H1 (cell line): ENCODE measurements around the gene SPATA21. TPM values are rescaled to one million over a fixed set of nuclear protein-coding genes. Genes with fewer than 3 reads are reported as not detected.

Experiments used
- CTCF ChIA-PET: fragments of 300-600 bp; sonication (Branson Sonifier 250); formaldehyde crosslinking; loops from one replicate; lab custom pipeline; 2021; ENCODE audit not compliant: partially characterized antibody; lab: Charles Lee
- POLR2A ChIA-PET: fragments of 300-600 bp; sonication (Branson Sonifier 250); formaldehyde crosslinking; loops from one replicate; lab custom pipeline; 2021; ENCODE audit warnings: inconsistent platforms; ENCODE audit not compliant: partially characterized antibody; lab: Charles Lee
- DNase-seq, 2 experiments: peaks; one replicate each; pipeline versions ENCODE4 v3.0.0 to v3.0.0-alpha.2; 2010 to 2022; ENCODE audit warnings: low spot score in 2 of 2, low read depth in 1 of 2, mixed read lengths in 1 of 2
- FAIRE-seq: peaks from 2 replicates; lab custom pipeline; 2011; peaks lifted over from hg19 to GRCh38; lab: Jason Lieb, UNC
- H2AFZ ChIP-seq: 2 replicates; pipeline ENCODE4 v1.8.1; 2012; ENCODE audit warnings: low read length, inconsistent platforms
- H2AK5ac ChIP-seq: 2 replicates; pipeline ENCODE4 v1.6.1; 2013; ENCODE audit warnings: low read depth, low read length
- H2BK120ac ChIP-seq: replicated peaks from 2 replicates; pipeline ENCODE3; 2013; ENCODE audit warnings: low read depth, low read length, inconsistent platforms
- H2BK12ac ChIP-seq: 2 replicates; pipeline ENCODE4 v1.6.1; 2013; ENCODE audit warnings: low read depth, low read length
- H2BK15ac ChIP-seq: 2 replicates; pipeline ENCODE4 v1.6.1; 2013; ENCODE audit warnings: low read length
- H2BK20ac ChIP-seq: 2 replicates; pipeline ENCODE4 v1.6.1; 2013; ENCODE audit warnings: low read length
- H2BK5ac ChIP-seq: 2 replicates; pipeline ENCODE4 v1.6.1; 2013; ENCODE audit warnings: low read depth, low read length
- H3K14ac ChIP-seq: 2 replicates; pipeline ENCODE4 v1.6.1; 2013; ENCODE audit warnings: inconsistent platforms; ENCODE audit not compliant: insufficient read length
- H3K18ac ChIP-seq: 2 replicates; pipeline ENCODE4 v1.6.1; 2013; ENCODE audit warnings: low read length; ENCODE audit errors: extremely low read depth
- H3K23ac ChIP-seq: 2 replicates; pipeline ENCODE4 v1.6.1; 2013; ENCODE audit warnings: inconsistent platforms; ENCODE audit not compliant: insufficient read length
- H3K23me2 ChIP-seq: 2 replicates; pipeline ENCODE4 v1.6.1; 2013; ENCODE audit warnings: low read depth, low read length
- H3K27ac ChIP-seq: 2 replicates; pipeline ENCODE4 v1.6.1; 2011; ENCODE audit warnings: low read depth, low read length, inconsistent platforms
- H3K27me3 ChIP-seq, 4 experiments: replicated peaks in 1 of 4; 1 replicate in 1 of 4; 2 replicates in 3 of 4; pipeline versions ENCODE4 v1.6.1 to v1.8.1; 2011 to 2013; ENCODE audit warnings: low read length in 3 of 4, mild to moderate bottlenecking in 3 of 4, inconsistent platforms in 2 of 4, mixed read lengths in 2 of 4, moderate library complexity in 1 of 4; ENCODE audit not compliant: control insufficient read depth in 3 of 4, insufficient read depth in 3 of 4; ENCODE audit errors: extremely low read depth in 1 of 4
- H3K36me3 ChIP-seq, 4 experiments: 2 replicates each; pipeline versions ENCODE4 v1.6.1 to v1.8.1; 2011 to 2013; ENCODE audit warnings: mild to moderate bottlenecking in 4 of 4, low read length in 3 of 4, moderate library complexity in 2 of 4, control low read depth in 1 of 4, inconsistent platforms in 1 of 4; ENCODE audit not compliant: insufficient read depth in 4 of 4, control insufficient read depth in 2 of 4
- H3K4ac ChIP-seq: replicated peaks from 2 replicates; pipeline ENCODE3; 2013; ENCODE audit warnings: low read length, low read depth, mixed read lengths, inconsistent platforms; ENCODE audit not compliant: insufficient read length
- H3K4me1 ChIP-seq, 4 experiments: replicated peaks in 1 of 4; 1 replicate in 1 of 4; 2 replicates in 3 of 4; pipeline versions ENCODE4 v1.6.1 to v1.8.1; 2011 to 2013; ENCODE audit warnings: low read length in 3 of 4, inconsistent platforms in 2 of 4, mixed read lengths in 1 of 4; ENCODE audit not compliant: insufficient read depth in 4 of 4, control insufficient read depth in 3 of 4
- H3K4me2 ChIP-seq, 2 experiments: 2 replicates each; pipeline versions ENCODE4 v1.6.1 to v1.8.1; 2011 to 2013; ENCODE audit warnings: low read depth in 2 of 2, low read length in 2 of 2, control low read depth in 1 of 2, inconsistent platforms in 1 of 2, mild to moderate bottlenecking in 1 of 2; ENCODE audit not compliant: insufficient read depth in 1 of 2
- H3K4me3 ChIP-seq, 4 experiments: fragments of 200-600, 300-600 bp in 1 of 4; sonication (generic), shearing (Covaris generic), sonication (Bioruptor Twin) in 1 of 4; 2 replicates each; pipeline versions ENCODE4 v1.5.1 to v1.8.1; 2011 to 2016; ENCODE audit warnings: low read length in 4 of 4, low read depth in 3 of 4, control low read depth in 2 of 4, inconsistent platforms in 2 of 4, mild to moderate bottlenecking in 2 of 4, mixed read lengths in 1 of 4, moderate library complexity in 1 of 4; ENCODE audit not compliant: insufficient read depth in 2 of 4; ENCODE audit errors: extremely low read depth in 1 of 4
- H3K56ac ChIP-seq: replicated peaks from 2 replicates; pipeline ENCODE3; 2013; ENCODE audit warnings: low read depth, mild to moderate bottlenecking, mixed read lengths, low read length, inconsistent platforms; ENCODE audit not compliant: insufficient read length
- H3K79me1 ChIP-seq: 2 replicates; pipeline ENCODE4 v1.6.1; 2013; ENCODE audit warnings: low read depth, low read length, control low read depth
- H3K79me2 ChIP-seq, 2 experiments: 2 replicates each; pipeline versions ENCODE4 v1.6.1 to v1.8.1; 2012 to 2013; ENCODE audit warnings: low read length in 2 of 2, mild to moderate bottlenecking in 2 of 2, inconsistent platforms in 1 of 2; ENCODE audit not compliant: insufficient read depth in 2 of 2, control insufficient read depth in 1 of 2
- H3K9ac ChIP-seq, 4 experiments: replicated peaks in 1 of 4; 1 replicate in 1 of 4; 2 replicates in 3 of 4; pipeline versions ENCODE4 v1.6.1 to v1.8.1; 2011 to 2013; ENCODE audit warnings: low read depth in 3 of 4, low read length in 3 of 4, control low read depth in 2 of 4, mild to moderate bottlenecking in 2 of 4, moderate library complexity in 2 of 4, inconsistent platforms in 1 of 4; ENCODE audit errors: extremely low read depth in 1 of 4
- H3K9me3 ChIP-seq, 2 experiments: 2 replicates each; pipeline versions ENCODE4 v1.6.1 to v1.8.1; 2012 to 2013; ENCODE audit warnings: mild to moderate bottlenecking in 2 of 2, moderate library complexity in 2 of 2, control low read depth in 1 of 2, inconsistent platforms in 1 of 2, low read depth in 1 of 2, low read length in 1 of 2, mixed read lengths in 1 of 2; ENCODE audit not compliant: insufficient read depth in 2 of 2
- H4K20me1 ChIP-seq, 2 experiments: replicated peaks in 1 of 2; 2 replicates each; pipeline versions ENCODE3 to v1.8.1; 2011 to 2013; ENCODE audit warnings: inconsistent platforms in 2 of 2, low read length in 2 of 2, mild to moderate bottlenecking in 1 of 2; ENCODE audit not compliant: insufficient read depth in 2 of 2, control insufficient read depth in 1 of 2
- H4K5ac ChIP-seq: 2 replicates; pipeline ENCODE4 v1.6.1; 2013; ENCODE audit warnings: low read length, low read depth, mixed read lengths, inconsistent platforms; ENCODE audit not compliant: insufficient read length
- H4K8ac ChIP-seq: 2 replicates; pipeline ENCODE4 v1.8.0; 2013; ENCODE audit warnings: mild to moderate bottlenecking, moderate library complexity, low read length, inconsistent platforms; ENCODE audit not compliant: insufficient read depth; ENCODE audit errors: extremely low read depth
- H4K91ac ChIP-seq: replicated peaks from 2 replicates; pipeline ENCODE3; 2013; ENCODE audit warnings: low read length, mixed read lengths, inconsistent platforms; ENCODE audit not compliant: insufficient read length
- WGBS, 2 experiments: shearing (Covaris generic) in 1 of 2; methylation state at CpG; one replicate each; pipeline versions ENCODE4 v1.1.6 to v1.1.7; 2013 to 2015; ENCODE audit warnings: low lambda C conversion rate in 2 of 2, mixed read lengths in 2 of 2, inconsistent platforms in 1 of 2, low coverage in 1 of 2, missing lambda C conversion rate in 1 of 2; ENCODE audit not compliant: insufficient replicate concordance in 2 of 2, insufficient coverage in 1 of 2, insufficient read length in 1 of 2; ENCODE audit errors: extremely low coverage in 1 of 2, missing lambda C conversion rate in 1 of 2; 5-methylcytosine and 5-hydroxymethylcytosine counted together
- polyA plus RNA-seq, 7 experiments: library from polyadenylated mRNA; depleted of rRNA in 3 of 7; stranded (reverse) in 5 of 7; unstranded in 2 of 7; fragments of >200 nt in 5 of 7; fragments of 200-250 nt in 2 of 7; gene quantifications; 1 replicate in 5 of 7; 2 replicates in 1 of 7; 4 replicates in 1 of 7; pipeline versions ENCODE4 v1.2.1 to v1.2.3, GENCODE V29; 2011 to 2013; ENCODE audit warnings: missing spikeins in 2 of 7, mixed read lengths in 2 of 7
- total RNA-seq: library from RNA; stranded (reverse); fragmentation: NEBNext Ultra II Directional; extraction: Animal tissue kit (Norgen Biotek cat#: 25700); gene quantifications from 2 replicates; pipeline ENCODE4 v1.2.1, GENCODE V29; 2021
- TF ChIP-seq, protein P1 (sequence below): IDR thresholded peaks from 2 replicates; pipeline ENCODE4 v1.6.1; 2012; ENCODE audit warnings: inconsistent platforms

Gene SPATA21
- total and polyA plus RNA-seq, 2 of the 8 experiments (the other 6 are each of a cell fraction or from before 2014, with no cell fraction given): not detected

DNA sequence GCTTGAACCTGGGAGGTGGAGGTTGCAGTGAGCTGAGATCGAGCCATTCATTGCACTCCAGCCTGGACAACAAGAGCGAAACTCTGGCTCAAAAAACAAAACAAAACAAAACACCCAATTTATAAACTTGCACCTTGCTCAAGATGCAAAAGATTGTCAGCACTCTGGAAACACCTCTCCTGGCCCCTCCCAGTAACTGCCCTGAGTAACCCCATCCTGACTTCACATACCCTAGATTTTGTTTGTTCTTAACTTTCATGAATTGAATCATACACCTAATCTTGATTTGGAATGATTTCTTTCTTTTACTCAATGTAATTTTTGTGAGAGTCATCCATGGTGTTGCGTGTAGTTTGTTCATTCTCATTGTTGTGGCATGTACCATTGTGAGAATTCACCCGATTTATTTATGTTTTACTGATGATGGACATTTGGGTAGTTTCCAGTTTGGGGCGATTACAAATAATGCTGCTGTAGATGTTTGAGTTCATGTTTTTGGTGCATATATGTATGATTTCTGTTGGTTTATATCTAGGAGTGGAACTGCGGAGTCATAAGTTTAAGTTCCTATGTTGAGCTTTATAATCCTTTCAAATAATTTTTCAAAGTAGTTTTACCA is 13.7 kb upstream of the SPATA21 start:
- no peaks in the 10 kb centered on the region for H3K4me1 ChIP-seq
- no peak overlapping the region for H2BK120ac ChIP-seq
- WGBS, 2 experiments: 79% methylated on average over 6 of the region's 6 CpGs; no CpG with 5 or more reads in 1 of the 2 experiments
- no peak overlapping the region for H2AFZ ChIP-seq
- H2BK5ac ChIP-seq: no peak overlapping the region
- no peak overlapping the region for H3K23ac ChIP-seq
- DNase-seq: no peak
- no peak overlapping the region for H4K5ac ChIP-seq
- no peak overlapping the region for H3K4ac ChIP-seq
- no peaks in the 10 kb centered on the region for H3K27me3 ChIP-seq
- H3K79me1 ChIP-seq: no peaks in the 10 kb centered on the region
- POLR2A ChIA-PET: interaction anchor here (3.7 kb wide), 1 partner anchor 11 kb away, joined by 15 read pairs; the partner anchor contains the start of gene NECAP2
- no peak overlapping the region for H2BK15ac ChIP-seq
- no peak overlapping the region for H3K18ac ChIP-seq
- no peak overlapping the region for H3K9ac ChIP-seq
- H4K20me1 ChIP-seq: peaks cover 2 to 3% of the 10 kb centered on the region in 2 experiments
- FAIRE-seq: no peak
- no peak overlapping the region for H3K14ac ChIP-seq
- no peak overlapping the region for H2BK20ac ChIP-seq
- no peak overlapping the region for H2AK5ac ChIP-seq
- H4K8ac ChIP-seq: no peak overlapping the region
- H2BK12ac ChIP-seq: no peak overlapping the region
- no peak overlapping the region for H3K56ac ChIP-seq
- H3K27ac ChIP-seq: no peak overlapping the region
- H3K9me3 ChIP-seq: no peaks in the 10 kb centered on the region
- H3K4me3 ChIP-seq: no peak overlapping the region
- TF ChIP-seq, protein P1, sequence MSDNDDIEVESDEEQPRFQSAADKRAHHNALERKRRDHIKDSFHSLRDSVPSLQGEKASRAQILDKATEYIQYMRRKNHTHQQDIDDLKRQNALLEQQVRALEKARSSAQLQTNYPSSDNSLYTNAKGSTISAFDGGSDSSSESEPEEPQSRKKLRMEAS: no peak
- H3K23me2 ChIP-seq: no peaks in the 10 kb centered on the region
- peaks cover 7 to 42% (median 16%) of the 10 kb centered on the region in 4 experiments; a peak in 7 of 8 replicates for H3K36me3 ChIP-seq
- H3K4me2 ChIP-seq: no peak overlapping the region
- CTCF ChIA-PET: interaction anchor here (0.6 to 3.9 kb wide), 6 partner anchors 9 to 171 kb away, joined by 3 to 19 read pairs (median 4); partner anchors contain the start of gene NECAP2
- no peak overlapping the region for H4K91ac ChIP-seq
- H3K79me2 ChIP-seq: no peaks in the 10 kb centered on the region; a peak in 1 of 4 replicates
